Measurements from ENCODE around the gene MCL1.
"Not testable (repeated sequence)": the region's sequence is repeated elsewhere in the genome, so short reads cannot be mapped to it uniquely, and the experiment has no call there.

Gene MCL1

DNA sequence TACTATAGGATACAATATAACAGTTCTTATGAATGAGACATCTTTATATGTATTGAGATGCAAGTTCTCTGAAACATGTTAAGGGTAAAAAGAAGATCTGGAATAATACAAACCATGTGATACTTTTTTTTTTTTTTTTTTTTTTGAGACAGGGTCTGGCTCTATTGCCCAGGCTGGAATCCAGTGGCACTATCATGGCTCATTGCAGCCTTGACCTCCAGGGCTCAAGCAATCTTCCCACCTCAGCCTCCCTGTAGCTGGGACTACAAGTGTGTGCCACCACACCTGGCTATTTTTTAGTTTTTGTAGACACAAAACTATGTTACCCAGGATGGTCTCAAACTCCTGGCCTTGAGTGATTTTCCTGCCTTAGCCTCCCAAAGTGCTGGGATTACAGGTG lies 22.1 kb upstream of the MCL1 start:
- no peak for DNase-seq

- not testable (repeated sequence) for DNase-seq
These were observed 18.9 kb upstream of the MCL1 start for GRCh38 chr1:150598346-150598745.

- no peak for DNase-seq
These were observed 17.6 kb upstream of the MCL1 start for GRCh38 chr1:150596976-150597375.

- no peak for DNase-seq
These were observed 16.9 kb upstream of the MCL1 start for GRCh38 chr1:150596095-150596892.

DNA sequence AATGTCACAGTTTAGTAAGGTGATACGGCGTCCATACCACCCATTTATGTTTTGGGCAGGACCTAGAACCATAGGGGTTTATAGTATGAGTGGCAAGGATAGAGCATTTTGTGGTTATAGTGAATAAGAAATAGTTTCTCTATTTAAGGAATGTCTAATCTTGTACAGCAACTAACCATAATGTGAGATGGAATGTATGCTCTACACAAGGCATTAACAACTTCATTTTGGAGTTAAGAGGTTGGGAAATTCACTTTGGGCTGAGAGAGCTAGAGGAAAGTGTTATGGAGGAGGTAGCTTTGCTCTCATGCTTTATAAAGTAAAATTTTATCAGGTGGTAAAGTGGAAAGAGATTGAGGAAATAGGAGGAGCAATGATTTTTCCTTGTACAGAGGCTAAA lies 3.0 kb upstream of the MCL1 start:
- DNase-seq: no peak

GRCh38 chr1:150581962-150582361 lies 2.6 kb upstream of the MCL1 start:
- DNase-seq: not testable (repeated sequence)

GRCh38 chr1:150581437-150581836 lies 2.0 kb upstream of the MCL1 start:
- not testable (repeated sequence) for DNase-seq

DNA sequence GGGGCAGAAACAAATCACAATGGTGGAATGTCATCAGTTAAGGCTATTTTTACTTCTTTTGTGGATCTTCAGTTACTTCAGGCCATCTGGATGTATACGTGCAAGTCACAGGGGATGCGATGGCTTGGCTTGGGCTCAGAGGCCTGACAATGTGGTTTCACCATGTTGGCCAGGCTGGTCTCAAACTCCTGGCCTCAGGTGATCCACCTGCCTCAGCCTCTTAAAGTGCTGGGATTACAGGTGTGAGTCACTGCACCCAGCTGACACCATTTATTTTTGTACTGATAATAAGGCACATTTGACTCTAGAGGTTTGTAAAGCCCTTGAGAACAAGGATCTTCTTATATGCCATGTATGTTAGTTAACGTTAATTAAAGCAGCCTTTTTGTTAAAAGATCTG lies 1.6 kb upstream of the MCL1 start:
- DNase-seq: not testable (repeated sequence)

DNA sequence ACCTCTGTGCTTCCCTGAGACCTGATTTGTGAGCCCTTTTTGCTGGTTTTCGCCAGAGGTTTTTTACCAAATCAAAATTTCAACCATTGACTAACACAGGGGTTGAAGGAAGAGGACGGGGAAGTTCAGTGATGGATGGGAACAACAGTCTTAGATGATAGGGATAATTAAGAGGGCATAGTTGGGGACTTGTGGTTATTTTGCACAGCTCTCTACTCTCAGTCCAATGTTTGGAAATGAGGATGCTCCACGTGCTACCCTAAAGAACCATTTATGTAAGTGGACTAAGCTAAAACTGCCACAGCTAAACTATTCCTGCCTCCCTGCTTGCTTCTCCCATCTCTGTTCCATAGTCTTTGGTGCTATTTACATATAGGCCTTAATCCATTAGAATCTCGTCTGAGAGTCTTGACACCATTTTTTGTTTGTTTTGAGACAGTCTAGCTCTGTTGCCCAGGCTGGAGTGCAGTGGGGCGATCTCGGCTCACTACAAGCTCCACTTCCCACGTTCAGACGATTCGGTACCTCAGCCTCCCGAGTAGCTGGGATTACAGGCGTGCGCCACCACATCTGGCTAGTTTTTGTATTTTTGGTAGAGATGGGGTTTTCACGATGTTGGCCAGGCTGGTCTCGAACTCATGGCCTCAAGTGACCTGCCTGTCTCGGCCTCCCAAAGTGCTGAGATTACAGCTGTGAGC lies 684 bp upstream of the MCL1 start:
- no peak for DNase-seq

DNA sequence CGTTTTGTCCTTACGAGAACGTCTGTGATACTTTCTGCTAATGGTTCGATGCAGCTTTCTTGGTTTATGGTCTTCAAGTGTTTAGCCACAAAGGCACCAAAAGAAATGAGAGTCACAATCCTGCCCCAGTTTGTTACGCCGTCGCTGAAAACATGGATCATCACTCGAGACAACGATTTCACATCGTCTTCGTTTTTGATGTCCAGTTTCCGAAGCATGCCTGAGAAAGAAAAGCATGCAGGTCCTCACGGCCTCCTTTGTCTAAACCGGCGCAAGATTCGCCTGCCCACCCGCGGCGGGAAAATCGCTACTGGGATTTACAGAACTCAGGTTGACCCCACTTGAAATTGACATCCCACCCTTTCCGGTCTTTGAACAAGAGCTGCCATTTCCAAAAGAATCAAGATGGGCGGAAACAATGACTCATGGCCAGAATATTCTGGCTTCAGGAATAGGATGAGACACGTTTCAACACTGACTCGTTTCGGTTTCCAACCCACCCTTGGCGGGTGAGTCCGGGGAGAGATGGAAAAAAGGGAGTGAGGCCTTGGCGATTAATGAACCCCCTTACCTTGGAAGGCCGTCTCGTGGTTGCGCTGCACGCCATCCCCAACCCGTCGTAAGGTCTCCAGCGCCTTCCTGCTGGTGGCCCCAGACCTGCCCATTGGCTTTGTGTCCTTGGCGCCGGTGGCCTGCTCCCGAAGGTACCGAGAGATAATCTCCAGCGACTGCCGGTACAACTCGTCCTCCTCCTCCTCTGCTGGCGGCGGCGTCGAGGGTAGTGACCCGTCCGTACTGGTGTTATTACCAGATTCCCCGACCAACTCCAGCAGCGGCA lies 919 bp downstream of the MCL1 start:
- DNase-seq: peak; percentile 68

DNA sequence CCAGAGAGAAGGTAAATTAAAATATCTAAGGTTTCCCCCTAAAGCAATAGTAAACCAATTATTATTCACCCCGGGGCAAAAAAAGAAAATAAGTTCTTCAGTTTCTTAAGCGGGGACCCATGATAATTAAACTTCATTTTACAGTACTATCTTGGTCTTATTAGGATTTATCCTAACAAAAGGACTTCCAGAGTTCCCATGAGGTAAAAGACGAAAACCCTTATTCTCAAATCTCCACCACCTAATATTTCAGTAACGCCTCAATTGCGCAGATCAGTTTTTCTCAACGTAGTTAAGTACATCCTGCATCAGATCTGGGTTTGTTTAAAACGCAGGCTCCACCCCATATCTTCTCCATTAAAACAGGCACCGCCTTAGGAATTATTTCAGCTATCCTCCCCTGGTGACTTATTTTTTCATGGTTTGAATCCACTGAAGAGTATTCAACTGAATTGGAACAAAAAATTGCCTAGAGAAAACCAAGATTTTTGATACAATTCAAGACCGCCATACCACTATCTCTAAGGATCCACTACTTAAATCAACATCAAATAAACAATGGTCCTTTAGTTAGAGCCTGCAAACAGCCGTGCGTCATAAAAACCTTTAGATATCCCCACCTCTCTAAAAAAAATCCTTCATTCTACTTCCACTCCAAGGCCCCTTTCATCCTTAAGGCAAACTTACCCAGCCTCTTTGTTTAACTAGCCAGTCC lies 1.7 kb downstream of the MCL1 start:
- DNase-seq: peak; percentile 25

DNA sequence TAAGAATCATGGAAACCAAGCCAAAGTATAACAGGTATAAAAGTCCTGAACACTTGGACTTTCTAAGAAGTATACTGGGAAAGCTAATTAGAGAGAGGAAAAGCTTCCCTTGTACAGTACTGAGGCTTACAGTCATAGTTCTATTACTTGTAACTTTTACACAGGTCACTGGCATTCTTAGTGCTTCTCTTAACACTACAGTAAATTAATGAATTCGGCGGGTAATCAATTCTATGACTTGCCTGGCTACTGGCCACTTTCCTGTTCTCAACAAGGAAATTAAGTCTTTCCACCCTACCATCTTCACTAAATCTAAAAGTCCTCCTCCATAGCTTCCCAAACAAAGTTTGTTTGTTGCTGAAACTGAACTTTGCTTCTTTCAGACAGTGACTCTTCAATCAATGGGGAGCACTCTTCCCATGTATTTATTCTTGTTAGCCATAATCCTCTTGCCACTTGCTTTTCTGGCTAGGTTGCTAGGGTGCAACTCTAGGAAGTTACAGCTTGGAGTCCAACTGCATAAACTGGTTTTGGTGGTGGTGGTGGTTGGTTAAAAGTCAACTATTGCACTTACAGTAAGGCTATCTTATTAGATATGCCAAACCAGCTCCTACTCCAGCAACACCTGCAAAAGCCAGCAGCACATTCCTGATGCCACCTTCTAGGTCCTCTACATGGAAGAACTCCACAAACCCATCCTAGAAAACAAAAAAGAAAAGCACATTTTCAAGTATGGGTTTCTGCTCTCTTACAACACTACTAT lies 2.4 kb downstream of the MCL1 start:
- DNase-seq: no peak

DNA sequence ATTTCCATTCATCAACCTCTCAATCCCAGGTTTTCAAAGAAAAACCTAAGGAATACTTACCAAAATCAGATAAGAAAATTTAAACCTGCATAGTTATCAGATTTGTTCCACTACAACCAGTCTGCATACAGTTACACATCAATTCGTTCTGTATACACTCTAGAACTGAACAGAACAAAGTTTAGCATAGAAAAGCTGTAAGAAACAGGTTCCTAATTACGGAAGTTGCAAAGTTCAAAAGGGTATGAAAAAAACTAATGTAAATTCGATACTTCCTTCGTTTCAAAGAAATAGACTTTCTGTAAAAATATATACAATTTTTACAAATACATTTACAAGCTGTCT lies 3.1 kb downstream of the MCL1 start:
- DNase-seq: no peak

- peak; percentile 43 for DNase-seq
These were observed 3.7 kb downstream of the MCL1 start for GRCh38 chr1:150575518-150576366.

- DNase-seq: no peak
These were observed 4.3 kb downstream of the MCL1 start for GRCh38 chr1:150575072-150575489.

DNA sequence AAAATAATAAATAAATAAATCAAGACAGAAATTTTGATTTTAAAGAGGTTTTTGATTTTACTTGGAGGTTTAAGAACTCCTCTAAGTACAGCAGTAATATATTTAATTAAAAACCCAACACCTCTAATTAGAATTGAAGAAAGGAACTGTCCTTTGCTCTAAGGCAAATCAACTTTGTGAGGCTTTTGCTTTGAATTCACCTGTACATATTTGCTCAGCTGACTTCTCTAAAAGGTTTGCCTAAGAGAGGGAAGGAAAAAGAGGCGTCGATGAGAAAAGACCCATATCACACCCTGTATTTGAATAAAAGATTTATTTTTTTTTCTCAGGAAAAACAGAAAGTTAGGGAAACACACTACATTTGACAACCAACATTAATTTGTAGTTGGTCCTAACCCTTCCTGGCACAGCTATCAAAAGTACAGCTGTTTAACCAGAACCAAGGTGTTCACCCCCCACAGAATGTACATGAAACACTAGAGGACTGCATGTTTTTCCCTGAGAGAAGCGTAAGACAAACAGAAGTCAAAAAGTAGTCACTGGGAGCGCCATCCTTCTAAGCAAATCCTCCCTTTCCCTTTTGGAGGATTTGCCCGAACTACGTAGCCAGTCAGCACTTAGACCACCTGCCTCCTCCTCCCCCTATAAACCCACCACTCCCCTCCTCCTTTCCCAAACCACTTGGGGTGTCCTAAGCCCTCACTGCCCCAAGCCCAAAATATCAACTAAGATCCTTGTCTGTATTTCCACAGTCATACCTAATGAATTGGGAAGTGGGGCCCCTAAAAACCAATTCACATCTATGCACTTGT lies 4.9 kb downstream of the MCL1 start:
- DNase-seq: peak; percentile 14

DNA sequence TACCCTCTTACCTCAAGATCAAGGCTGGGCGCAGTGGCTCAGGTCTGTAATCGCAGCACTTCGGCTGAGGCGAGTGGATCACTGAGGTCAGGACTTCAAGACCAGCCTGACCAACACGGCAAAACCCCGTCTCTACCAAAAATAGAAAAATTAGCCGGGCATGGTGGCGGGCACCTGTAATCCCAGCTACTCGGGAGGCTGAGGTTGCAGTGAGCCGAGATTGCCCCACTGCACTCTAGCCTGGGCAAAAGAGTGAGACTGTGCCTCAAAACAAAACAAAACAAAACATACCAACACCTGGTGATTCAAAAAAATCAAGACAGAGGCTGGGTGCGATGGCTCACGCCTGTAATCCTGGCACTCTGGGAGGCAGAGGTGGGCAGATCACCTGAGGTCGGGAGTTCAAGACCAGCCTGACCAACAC lies 5.8 kb downstream of the MCL1 start:
- DNase-seq: not testable (repeated sequence)

DNA sequence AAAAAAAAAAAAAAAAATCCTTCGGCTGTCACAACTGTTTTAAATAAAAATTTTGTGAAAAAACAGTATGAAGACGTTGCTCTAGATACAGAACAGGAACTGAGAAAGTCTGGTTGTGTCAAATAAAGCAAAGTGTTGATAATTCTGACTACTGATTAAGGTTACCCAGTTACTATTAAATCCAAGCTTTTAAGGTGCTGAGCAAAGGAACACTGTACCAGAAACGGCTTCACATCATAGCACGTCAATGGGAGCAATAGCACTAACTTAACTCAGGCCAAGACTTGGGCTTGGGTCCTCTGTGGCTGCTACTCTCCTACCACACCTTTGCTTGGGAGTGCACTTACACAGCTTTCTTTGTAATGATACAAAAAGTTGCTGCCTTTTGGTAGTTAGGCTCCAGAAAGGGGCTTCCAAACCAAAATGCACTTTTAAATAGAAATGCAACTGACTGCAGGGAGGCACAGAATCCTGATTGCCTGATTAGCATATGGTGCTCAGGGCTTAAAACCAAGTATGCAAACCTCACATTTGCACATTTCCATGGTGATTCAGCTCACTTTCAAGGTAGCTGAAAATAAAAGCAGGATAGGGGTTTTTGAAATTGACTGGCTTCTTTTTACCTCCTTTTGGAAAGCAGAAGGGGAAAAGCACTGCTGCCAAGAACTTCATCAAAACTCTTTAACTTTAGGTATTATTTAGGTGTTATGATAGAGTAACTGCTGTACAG lies 6.3 kb downstream of the MCL1 start:
- DNase-seq: no peak

DNA sequence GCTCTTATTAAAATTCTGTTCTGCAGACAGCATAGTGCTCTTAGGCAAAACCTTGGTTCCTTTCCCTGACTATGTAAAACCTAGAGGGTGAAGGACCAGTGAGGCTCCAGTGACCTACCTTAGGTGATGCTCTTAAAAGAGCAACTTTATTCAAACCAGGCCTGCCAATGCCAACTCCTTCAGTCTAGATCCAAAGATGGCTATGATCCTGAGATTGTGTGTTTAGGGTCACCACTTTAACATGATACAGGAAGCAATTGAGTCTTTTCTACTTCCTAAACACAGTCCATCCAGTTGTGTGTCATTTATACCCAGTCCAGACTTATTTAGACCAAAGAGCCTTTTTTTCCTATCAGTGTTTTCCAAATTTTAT lies 10.8 kb downstream of the MCL1 start:
- DNase-seq: no peak

All from NCI-H146 (cell line).